Esophagus (tissue), 2 donors: ENCODE results near the gene CHD1. TPM values are rescaled to one million over a fixed set of nuclear protein-coding genes. Genes with fewer than 3 reads are reported as not detected.

Experiments used
- H3K27ac ChIP-seq, 2 donors: one replicate each; pipeline ENCODE4 v1.5.1; 2013; ENCODE audit warnings: low read depth in 2 of 2, mild to moderate bottlenecking in 2 of 2, inconsistent platforms in 1 of 2, low read length in 1 of 2, moderate library complexity in 1 of 2
- H3K27me3 ChIP-seq, 2 donors: one replicate each; pipeline ENCODE4 v1.6.1; 2013; ENCODE audit warnings: low read length in 2 of 2, control low read depth in 1 of 2, mild to moderate bottlenecking in 1 of 2; ENCODE audit not compliant: insufficient read depth in 2 of 2, control insufficient read depth in 1 of 2
- H3K36me3 ChIP-seq, 2 donors: one replicate each; pipeline ENCODE4 v1.6.1; 2013; ENCODE audit warnings: low read length in 1 of 2; ENCODE audit not compliant: control insufficient read depth in 2 of 2, insufficient read depth in 2 of 2
- H3K4me1 ChIP-seq, 2 donors: one replicate each; pipeline ENCODE4 v1.6.1; 2013; ENCODE audit warnings: low read length in 1 of 2; ENCODE audit not compliant: control insufficient read depth in 2 of 2, insufficient read depth in 2 of 2
- H3K4me3 ChIP-seq, 2 donors: one replicate each; pipeline ENCODE4 v1.5.1; 2013; ENCODE audit warnings: low read length in 2 of 2, mild to moderate bottlenecking in 2 of 2, low read depth in 1 of 2, moderate library complexity in 1 of 2
- H3K9me3 ChIP-seq, 2 donors: one replicate each; pipeline ENCODE4 v1.6.1; 2013; ENCODE audit warnings: mild to moderate bottlenecking in 2 of 2, low read depth in 1 of 2, low read length in 1 of 2, moderate library complexity in 1 of 2; ENCODE audit not compliant: control insufficient read depth in 2 of 2, insufficient read depth in 1 of 2
- WGBS, 2 donors: extraction: QIAGEN DNeasy Blood & Tissue Kit; methylation state at CpG; one replicate each; pipeline ENCODE4 v1.1.7; 2013; 5-methylcytosine and 5-hydroxymethylcytosine counted together
- polyA plus RNA-seq, 2 donors: library from polyadenylated mRNA; stranded (reverse); fragments of 200-250 nt; gene quantifications; one replicate each; pipeline ENCODE4 v1.2.3, GENCODE V29; 2013
- donor health status: healthy with polysubstance abuse.
- donor health status: Bipolar disorder and iron deficiency.

Gene CHD1
- polyA plus RNA-seq, 2 donors: 10.5 to 11.2 TPM

DNA sequence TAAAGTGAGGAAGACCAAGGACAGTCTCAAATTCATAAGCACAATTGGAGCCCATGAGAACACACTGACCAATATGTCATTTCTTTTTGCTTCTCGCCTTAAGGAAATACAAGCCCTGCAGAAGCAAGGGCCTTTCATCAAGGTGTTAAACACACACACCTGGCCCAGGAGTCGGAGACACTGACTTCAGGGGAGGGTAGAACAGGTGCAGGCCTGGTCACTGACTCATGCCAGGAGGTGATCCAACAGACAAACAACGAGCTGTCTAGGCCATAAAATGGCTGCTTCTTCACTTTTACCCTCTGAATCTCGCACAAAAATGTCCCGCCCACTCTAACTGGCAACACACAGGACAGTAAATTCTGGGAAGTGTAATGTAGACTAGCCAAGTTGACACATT is 92.6 kb downstream of the CHD1 start:
- no peaks in the 10 kb centered on the region for H3K9me3 ChIP-seq
- H3K27me3 ChIP-seq: no peaks in the 10 kb centered on the region
- WGBS, 2 donors: 66 to 83% methylated on average over 5 of the region's 5 CpGs
- peaks cover 3 to 6% of the 10 kb centered on the region in 2 donors for H3K4me1 ChIP-seq
- H3K27ac ChIP-seq: no peak overlapping the region
- no peak overlapping the region for H3K4me3 ChIP-seq
- H3K36me3 ChIP-seq: no peaks in the 10 kb centered on the region

DNA sequence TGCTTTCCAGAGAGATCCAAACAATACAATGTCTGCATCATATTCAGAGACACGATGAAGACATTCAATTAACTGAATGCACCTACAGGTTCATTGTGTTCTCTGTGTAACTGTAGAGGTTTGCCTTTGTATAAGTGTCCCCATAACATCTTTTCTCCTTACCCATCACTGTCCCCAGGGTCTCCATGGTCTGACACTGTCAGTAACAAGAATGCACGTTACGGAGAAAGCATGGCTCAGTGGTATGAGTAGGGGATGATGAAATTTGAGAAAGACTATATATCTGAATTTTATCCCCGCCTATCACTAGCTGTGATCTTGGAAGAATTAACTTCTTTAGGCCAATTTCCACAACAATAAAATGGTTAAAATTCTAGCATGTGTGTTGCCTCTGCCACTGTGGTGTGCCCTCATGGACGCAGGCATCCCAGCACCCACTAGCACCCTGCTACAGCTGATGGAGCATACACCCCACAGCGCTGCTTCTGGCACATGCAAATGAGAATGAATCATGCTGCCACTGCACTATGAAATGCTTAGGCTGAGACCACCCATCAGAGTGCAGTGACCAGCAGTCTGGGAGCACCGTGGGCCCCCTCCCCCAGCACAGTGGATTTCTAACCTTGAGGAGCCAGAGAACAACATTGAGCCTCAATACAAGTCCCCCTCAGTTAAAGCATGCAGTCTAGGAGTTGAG is 101.1 kb downstream of the CHD1 start:
- Histone ChIP-seq H3K27ac (no peak overlapping the region), H3K27me3 (no peaks in the 10 kb centered on the region), H3K9me3 (no peaks in the 10 kb centered on the region), H3K36me3 (no peaks in the 10 kb centered on the region), H3K4me1 (no peaks in the 10 kb centered on the region), H3K4me3 (no peak overlapping the region)
- WGBS, 2 donors: 73 to 74% methylated on average over 7 of the region's 7 CpGs

- Histone ChIP-seq H3K4me1 (no peaks in the 10 kb centered on the region), H3K27ac (no peak overlapping the region), H3K9me3 (no peaks in the 10 kb centered on the region), H3K27me3 (no peaks in the 10 kb centered on the region), H3K4me3 (no peak overlapping the region), H3K36me3 (no peaks in the 10 kb centered on the region)
- 14 to 20% methylated on average over 1 of the region's 1 CpG for WGBS, 2 donors
Observed at GRCh38 chr5:98827161-98827560, 101.6 kb downstream of the CHD1 start.

DNA sequence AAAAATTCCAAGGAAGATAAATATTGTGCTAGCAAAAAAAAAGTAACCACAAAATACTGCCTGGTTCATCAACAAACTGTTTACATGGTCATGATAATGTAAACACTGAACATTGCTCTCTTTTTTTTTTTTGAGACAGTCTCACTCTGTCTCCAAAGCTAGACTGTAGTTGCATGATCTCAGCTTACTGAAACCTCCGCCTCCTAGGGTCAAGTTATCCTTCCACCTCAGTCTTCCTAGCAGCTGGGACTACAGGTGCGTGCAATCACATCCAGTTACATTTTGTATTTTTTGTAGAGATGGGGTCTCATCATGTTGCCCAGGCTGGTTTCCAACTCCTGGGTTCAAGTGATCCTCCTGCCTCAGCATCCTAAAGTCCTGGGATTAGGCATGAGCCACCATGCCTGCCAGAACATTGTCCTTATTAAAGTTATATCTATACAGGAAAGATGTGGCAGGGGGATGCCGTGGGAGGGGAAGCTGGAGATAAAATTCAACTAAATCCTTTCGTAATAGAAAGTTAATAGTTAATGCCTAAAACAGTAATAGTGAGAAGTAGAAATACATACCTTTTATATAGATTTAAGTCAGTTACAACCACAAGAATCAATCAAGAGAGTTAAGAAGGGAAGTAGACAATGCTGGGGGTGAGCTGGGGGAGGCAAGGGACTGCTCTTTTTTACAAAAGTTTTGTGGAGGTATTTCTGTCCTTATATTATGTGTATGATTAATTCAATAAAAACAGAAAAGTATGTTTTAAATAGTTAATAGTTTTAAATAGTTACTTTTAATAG is 103.0 kb downstream of the CHD1 start:
- WGBS, 2 donors: 83 to 85% methylated on average over 4 of the region's 4 CpGs
- Histone ChIP-seq H3K27ac (no peak overlapping the region), H3K9me3 (no peaks in the 10 kb centered on the region), H3K36me3 (no peaks in the 10 kb centered on the region), H3K4me3 (no peak overlapping the region), H3K4me1 (no peaks in the 10 kb centered on the region), H3K27me3 (no peaks in the 10 kb centered on the region)

- no peaks in the 10 kb centered on the region for H3K4me1 ChIP-seq
- H3K4me3 ChIP-seq: no peak overlapping the region
- H3K27ac ChIP-seq: no peak overlapping the region
- WGBS, 2 donors: 62 to 81% methylated on average over 6 of the region's 6 CpGs
- no peaks in the 10 kb centered on the region for H3K36me3 ChIP-seq
- H3K27me3 ChIP-seq: no peaks in the 10 kb centered on the region
- H3K9me3 ChIP-seq: no peaks in the 10 kb centered on the region
Observed at GRCh38 chr5:98816582-98817222, 112.1 kb downstream of the CHD1 start.

GRCh38 chr5:98813755-98814154 is 115.1 kb downstream of the CHD1 start:
- H3K4me1 ChIP-seq: no peaks in the 10 kb centered on the region
- no peaks in the 10 kb centered on the region for H3K36me3 ChIP-seq
- H3K27ac ChIP-seq: no peak overlapping the region
- H3K9me3 ChIP-seq: no peaks in the 10 kb centered on the region
- WGBS, 2 donors: 75 to 82% methylated on average over 3 of the region's 3 CpGs
- no peak overlapping the region for H3K4me3 ChIP-seq
- no peaks in the 10 kb centered on the region for H3K27me3 ChIP-seq

- 35 to 57% methylated on average over 2 of the region's 2 CpGs for WGBS, 2 donors
- Histone ChIP-seq H3K36me3 (no peaks in the 10 kb centered on the region), H3K27ac (no peak overlapping the region), H3K27me3 (no peaks in the 10 kb centered on the region), H3K9me3 (peaks cover 0 to 2% of the 10 kb centered on the region in 2 donors), H3K4me1 (no peaks in the 10 kb centered on the region), H3K4me3 (no peak overlapping the region)
Observed at GRCh38 chr5:98810206-98810605, 118.6 kb downstream of the CHD1 start.

DNA sequence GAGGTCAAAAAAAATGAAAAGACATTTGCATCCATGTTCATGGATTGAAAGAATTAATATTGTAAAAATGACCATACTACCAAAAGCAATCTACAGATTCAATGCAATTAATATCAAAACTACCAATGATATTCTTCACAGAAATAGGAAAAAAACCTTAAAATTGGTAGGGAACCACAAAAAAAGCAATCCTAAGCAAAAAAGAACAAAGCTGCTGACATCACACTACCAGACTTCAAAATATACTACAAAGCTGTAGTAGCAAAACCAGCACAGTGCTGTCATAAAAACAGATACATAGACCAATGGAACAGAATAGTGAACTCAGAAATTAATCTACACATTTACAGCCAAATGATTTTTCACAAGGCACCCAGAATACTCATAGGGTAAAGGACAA is 121.0 kb downstream of the CHD1 start:
- no peaks in the 10 kb centered on the region for H3K27me3 ChIP-seq
- H3K27ac ChIP-seq: no peak overlapping the region
- H3K36me3 ChIP-seq: no peaks in the 10 kb centered on the region
- H3K9me3 ChIP-seq: peaks cover 0 to 2% of the 10 kb centered on the region in 2 donors
- no peak overlapping the region for H3K4me3 ChIP-seq
- no peaks in the 10 kb centered on the region for H3K4me1 ChIP-seq

DNA sequence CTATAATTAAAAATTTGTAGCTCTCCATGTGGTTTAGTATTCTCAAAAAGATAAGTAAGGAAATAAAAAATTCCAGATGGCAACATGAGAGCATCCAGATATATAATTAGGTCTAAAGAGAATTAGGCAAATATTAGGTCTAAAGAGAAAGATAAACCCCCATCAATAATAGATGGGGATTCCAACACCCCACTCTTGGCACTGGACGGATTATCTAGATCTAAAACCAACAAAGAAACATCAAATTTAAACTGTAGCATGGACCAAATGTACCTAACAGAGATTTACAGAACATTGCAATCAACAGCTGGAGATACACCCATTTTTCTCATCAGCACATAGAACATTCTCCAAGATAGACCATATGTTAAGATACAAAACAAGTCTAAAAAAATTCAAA is 123.7 kb downstream of the CHD1 start:
- Histone ChIP-seq H3K4me3 (no peak overlapping the region), H3K4me1 (no peaks in the 10 kb centered on the region), H3K27me3 (no peaks in the 10 kb centered on the region), H3K36me3 (no peaks in the 10 kb centered on the region), H3K27ac (no peak overlapping the region), H3K9me3 (peaks cover 0 to 2% of the 10 kb centered on the region in 2 donors)
- 11 to 44% methylated on average over 1 of the region's 1 CpG for WGBS, 2 donors
